Measurements from ENCODE around the gene CBR3. TPM values are rescaled to one million over a fixed set of nuclear protein-coding genes. Genes with fewer than 3 reads are reported as not detected.

The CBR3 gene
- total RNA-seq, 2 experiments from 2014 or later: 14.6 to 14.9 TPM

GRCh38 chr21:36167541-36167940, 32.7 kb downstream of the CBR3 start:
- H3K4me1 Mint-ChIP-seq: peaks cover 18% of the 10 kb centered on the region
- DNase-seq (no peak), ATAC-seq (ENCODE audit: low read depth) (no peak)
- no peaks in the 10 kb centered on the region for H3K27me3 Mint-ChIP-seq
- H3K27ac Mint-ChIP-seq: no peak overlapping the region
- no peaks in the 10 kb centered on the region for H3K9me3 Mint-ChIP-seq
- H3K4me3 Mint-ChIP-seq: no peak overlapping the region
- POLR2A ChIA-PET: no interaction called here
- peaks cover 23% of the 10 kb centered on the region for H3K36me3 Mint-ChIP-seq

GRCh38 chr21:36169470-36170128, 34.7 kb downstream of the CBR3 start:
- POLR2A ChIA-PET: no interaction called here
- Mint-ChIP-seq H3K27ac (no peak overlapping the region), H3K4me1 (peaks cover 13% of the 10 kb centered on the region), H3K4me3 (no peak overlapping the region), H3K27me3 (no peaks in the 10 kb centered on the region), H3K36me3 (peaks cover 20% of the 10 kb centered on the region), H3K9me3 (no peaks in the 10 kb centered on the region)
- no peak for DNase-seq
- ATAC-seq (ENCODE audit: low read depth): no peak

DNA sequence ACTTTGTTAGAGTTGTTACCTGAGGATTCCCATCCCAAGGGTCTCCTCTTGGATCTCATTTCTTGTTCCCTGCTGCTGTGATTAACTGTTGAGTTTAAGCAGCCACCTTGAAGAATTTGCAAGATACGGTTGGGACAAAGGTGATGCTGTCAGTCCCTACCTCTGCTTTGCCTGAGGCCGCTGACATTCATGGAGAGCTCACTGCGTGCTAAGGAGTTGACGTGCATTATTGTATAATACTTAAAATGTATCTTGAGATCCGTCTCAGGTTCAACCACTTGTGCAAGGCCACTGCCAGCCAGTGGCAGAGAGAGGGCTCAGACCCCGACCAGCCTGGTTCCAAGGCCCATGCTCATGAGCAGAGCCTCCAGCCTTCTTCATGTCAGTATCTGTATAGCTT, 35.9 kb downstream of the CBR3 start:
- Mint-ChIP-seq H3K36me3 (peaks cover 28% of the 10 kb centered on the region), H3K4me1 (peaks cover 20% of the 10 kb centered on the region), H3K9me3 (no peaks in the 10 kb centered on the region), H3K27me3 (no peaks in the 10 kb centered on the region), H3K27ac (no peak overlapping the region), H3K4me3 (no peak overlapping the region)
- ATAC-seq (ENCODE audit: low read depth): no peak
- no peak for DNase-seq
- POLR2A ChIA-PET: no interaction called here

- POLR2A ChIA-PET: interaction anchor here (3.1 kb wide), 1 partner anchor 15 kb away, joined by 23 read pairs; the partner anchor contains the start of gene DOP1B
- peaks cover 28% of the 10 kb centered on the region for H3K36me3 Mint-ChIP-seq
- no peak for DNase-seq
- no peaks in the 10 kb centered on the region for H3K9me3 Mint-ChIP-seq
- H3K4me1 Mint-ChIP-seq: peaks cover 22% of the 10 kb centered on the region
- no peak overlapping the region for H3K4me3 Mint-ChIP-seq
- no peak for ATAC-seq (ENCODE audit: low read depth)
- H3K27me3 Mint-ChIP-seq: no peaks in the 10 kb centered on the region
- no peak overlapping the region for H3K27ac Mint-ChIP-seq
Observed at GRCh38 chr21:36171336-36171735, 36.5 kb downstream of the CBR3 start.

GRCh38 chr21:36171741-36172331, 37.0 kb downstream of the CBR3 start:
- Mint-ChIP-seq H3K4me1 (peaks cover 22% of the 10 kb centered on the region), H3K27me3 (no peaks in the 10 kb centered on the region), H3K4me3 (no peak overlapping the region), H3K36me3 (peaks cover 27% of the 10 kb centered on the region), H3K27ac (peak overlapping the region; percentile 75), H3K9me3 (no peaks in the 10 kb centered on the region)
- ATAC-seq (ENCODE audit: low read depth): no peak
- POLR2A ChIA-PET: interaction anchor here (2.4 to 3.1 kb wide), 2 partner anchors 16 to 149 kb away, joined by 14 to 23 read pairs; partner anchors contain the start of genes DOP1B and MORC3
- no peak for DNase-seq

DNA sequence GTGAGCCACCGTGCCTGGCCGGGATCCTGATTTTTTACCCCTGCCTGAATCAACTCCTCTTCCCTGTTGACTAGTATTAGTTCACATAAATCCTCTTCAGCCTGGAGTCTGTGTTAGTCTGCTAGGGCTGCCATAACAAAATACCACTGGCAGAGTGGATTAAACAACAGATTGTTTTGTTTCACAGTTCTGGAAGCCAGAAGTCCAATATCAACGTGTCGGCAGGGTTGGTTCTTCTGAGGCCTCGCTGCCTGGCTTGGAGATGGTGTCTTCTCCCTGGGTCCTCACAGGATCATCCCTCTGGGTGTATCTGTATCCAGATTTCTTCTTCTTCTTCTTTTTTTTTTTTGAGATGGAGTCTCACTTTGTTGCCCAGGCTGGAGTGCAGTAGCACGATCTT, 39.9 kb downstream of the CBR3 start:
- Mint-ChIP-seq H3K4me1 (peaks cover 24% of the 10 kb centered on the region), H3K4me3 (no peak overlapping the region)

DNA sequence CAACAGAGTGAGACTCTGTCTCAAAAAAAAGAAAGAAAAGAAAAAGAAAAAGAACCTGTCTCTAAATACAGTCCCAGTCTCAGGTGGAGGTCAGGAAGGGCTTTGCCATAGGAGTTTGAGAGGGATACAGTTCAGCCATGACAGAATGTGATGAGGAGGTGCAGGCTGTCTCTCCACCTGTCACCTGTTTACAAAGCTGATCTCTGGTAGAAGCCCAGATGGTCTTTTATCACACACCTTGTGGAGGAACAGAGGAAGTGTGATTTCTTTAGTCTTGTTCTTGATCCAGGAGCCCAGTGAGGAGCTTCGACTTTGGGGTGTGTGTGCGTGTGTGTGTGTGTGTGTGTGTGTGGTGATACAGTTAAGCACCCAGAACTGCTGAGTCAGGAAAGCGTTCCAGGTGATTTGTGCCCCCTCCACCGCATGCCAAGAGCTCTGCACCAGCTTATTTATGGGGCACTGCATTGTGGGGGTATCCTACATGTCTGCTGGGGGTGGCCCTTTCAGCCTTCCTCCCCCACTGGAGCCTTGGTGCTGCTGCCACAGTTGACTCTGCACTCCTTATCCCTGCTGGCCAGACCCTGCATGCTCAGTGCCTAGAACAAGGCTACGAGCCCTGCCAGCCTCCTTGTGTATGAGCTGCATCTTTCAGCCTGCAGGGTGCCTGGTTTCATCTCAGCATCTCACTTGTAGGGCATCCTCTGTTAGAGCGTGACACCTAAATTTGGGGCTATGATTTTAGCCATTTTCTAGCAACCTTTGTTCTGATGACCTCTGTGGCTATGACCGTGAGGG, 41.1 kb downstream of the CBR3 start:
- no peak overlapping the region for H3K4me3 Mint-ChIP-seq
- no peaks in the 10 kb centered on the region for H3K27me3 Mint-ChIP-seq
- POLR2A ChIA-PET: interaction anchor here (0.7 to 1.1 kb wide), 2 partner anchors 19 to 122 kb away, joined by 3 read pairs; partner anchors contain the start of gene DOP1B
- DNase-seq: no peak
- peaks cover 22% of the 10 kb centered on the region for H3K4me1 Mint-ChIP-seq
- H3K36me3 Mint-ChIP-seq: peaks cover 23% of the 10 kb centered on the region
- no peaks in the 10 kb centered on the region for H3K9me3 Mint-ChIP-seq
- ATAC-seq (ENCODE audit: low read depth): no peak
- peak overlapping the region; percentile 56 for H3K27ac Mint-ChIP-seq

More for the DNA sequence above, 39.9 kb downstream of the CBR3 start:
- ATAC-seq (ENCODE audit: low read depth) (no peak), DNase-seq (no peak)
- Mint-ChIP-seq H3K36me3 (peaks cover 22% of the 10 kb centered on the region), H3K9me3 (no peaks in the 10 kb centered on the region), H3K27me3 (no peaks in the 10 kb centered on the region), H3K27ac (peak overlapping the region; percentile 56)
- POLR2A ChIA-PET: interaction anchor here (0.7 to 2.0 kb wide), 3 partner anchors 22 to 32 kb away, joined by 3 to 7 read pairs (median 6); no protein-coding TSS in a partner anchor

GRCh38 chr21:36178349-36178748, 43.5 kb downstream of the CBR3 start:
- H3K9me3 Mint-ChIP-seq: no peaks in the 10 kb centered on the region
- H3K27ac Mint-ChIP-seq: no peak overlapping the region
- POLR2A ChIA-PET: interaction anchor here (1.1 kb wide), 1 partner anchor 142 kb away, joined by 4 read pairs; the partner anchor contains the start of gene MORC3
- no peaks in the 10 kb centered on the region for H3K27me3 Mint-ChIP-seq
- H3K36me3 Mint-ChIP-seq: peaks cover 21% of the 10 kb centered on the region
- DNase-seq (no peak), ATAC-seq (ENCODE audit: low read depth) (no peak)
- no peak overlapping the region for H3K4me3 Mint-ChIP-seq
- peaks cover 16% of the 10 kb centered on the region for H3K4me1 Mint-ChIP-seq

GRCh38 chr21:36179145-36179544, 44.3 kb downstream of the CBR3 start:
- H3K27ac Mint-ChIP-seq: no peak overlapping the region
- POLR2A ChIA-PET: no interaction called here
- H3K4me1 Mint-ChIP-seq: peaks cover 13% of the 10 kb centered on the region
- ATAC-seq (ENCODE audit: low read depth) (no peak), DNase-seq (no peak)
- H3K36me3 Mint-ChIP-seq: peaks cover 21% of the 10 kb centered on the region
- H3K4me3 Mint-ChIP-seq: no peak overlapping the region
- no peaks in the 10 kb centered on the region for H3K9me3 Mint-ChIP-seq
- H3K27me3 Mint-ChIP-seq: no peaks in the 10 kb centered on the region

DNA sequence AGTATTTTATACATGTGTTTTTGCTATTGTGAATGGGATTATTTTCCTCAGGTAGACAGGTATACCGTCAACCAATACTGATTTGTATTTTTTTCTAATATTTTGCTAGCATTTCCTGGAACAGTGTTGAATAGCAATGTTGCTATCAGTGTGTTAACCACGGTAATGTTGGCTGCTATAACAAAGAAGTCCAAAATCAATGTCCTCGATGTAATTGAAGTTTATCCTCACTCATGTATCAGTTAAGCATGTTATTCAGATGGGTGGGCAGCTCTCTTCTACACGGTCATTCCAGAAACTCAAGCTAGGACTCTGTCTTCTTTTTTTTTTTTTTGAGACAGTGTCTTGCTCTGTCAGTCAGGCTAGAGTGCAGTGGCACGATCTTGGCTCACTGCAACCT, 46.1 kb downstream of the CBR3 start:
- DNase-seq: no peak
- Mint-ChIP-seq H3K9me3 (no peaks in the 10 kb centered on the region), H3K4me3 (no peak overlapping the region), H3K27ac (no peak overlapping the region), H3K4me1 (peaks cover 8% of the 10 kb centered on the region), H3K36me3 (peaks cover 10% of the 10 kb centered on the region), H3K27me3 (no peaks in the 10 kb centered on the region)
- no peak for ATAC-seq (ENCODE audit: low read depth)
- POLR2A ChIA-PET: no interaction called here

- Mint-ChIP-seq H3K27ac (no peak overlapping the region), H3K36me3 (peaks cover 12% of the 10 kb centered on the region), H3K4me1 (peaks cover 7% of the 10 kb centered on the region), H3K27me3 (no peaks in the 10 kb centered on the region), H3K9me3 (no peaks in the 10 kb centered on the region), H3K4me3 (no peak overlapping the region)
- ATAC-seq (ENCODE audit: low read depth): no peak
- POLR2A ChIA-PET: no interaction called here
- no peak for DNase-seq
Observed at GRCh38 chr21:36183144-36183795, 48.4 kb downstream of the CBR3 start.

GRCh38 chr21:36184545-36184944, 49.7 kb downstream of the CBR3 start:
- Mint-ChIP-seq H3K27me3 (no peaks in the 10 kb centered on the region), H3K27ac (no peak overlapping the region), H3K36me3 (peaks cover 8% of the 10 kb centered on the region), H3K9me3 (no peaks in the 10 kb centered on the region), H3K4me3 (no peak overlapping the region), H3K4me1 (peaks cover 9% of the 10 kb centered on the region)
- DNase-seq (no peak), ATAC-seq (ENCODE audit: low read depth) (no peak)
- POLR2A ChIA-PET: interaction anchor here (1.2 kb wide), 1 partner anchor 136 kb away, joined by 3 read pairs; the partner anchor contains the start of gene MORC3

DNA sequence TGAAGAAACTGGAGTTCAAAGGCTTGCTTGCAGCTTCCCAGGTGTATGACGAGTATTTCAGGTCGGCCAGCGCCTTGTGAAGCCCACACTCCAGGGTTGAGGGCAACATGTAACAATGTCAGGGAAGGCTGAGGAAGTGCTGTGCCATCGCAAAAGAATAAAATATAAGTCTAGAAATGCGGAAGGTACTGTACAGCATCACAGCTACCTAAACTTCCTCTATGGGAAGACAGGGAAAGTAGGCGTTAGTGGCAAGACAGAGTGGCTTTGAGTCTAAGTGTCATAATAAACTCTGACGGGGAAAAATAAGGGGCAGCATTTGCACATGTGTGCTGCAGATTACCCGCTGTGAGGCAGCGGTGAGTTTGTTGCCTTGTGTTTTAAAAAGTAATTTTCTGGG, 50.6 kb downstream of the CBR3 start:
- peaks cover 8% of the 10 kb centered on the region for H3K36me3 Mint-ChIP-seq
- no peak for DNase-seq
- no peak overlapping the region for H3K4me3 Mint-ChIP-seq
- no peaks in the 10 kb centered on the region for H3K9me3 Mint-ChIP-seq
- H3K27me3 Mint-ChIP-seq: no peaks in the 10 kb centered on the region
- POLR2A ChIA-PET: interaction anchor here (0.6 to 1.2 kb wide), 2 partner anchors 135 to 201 kb away, joined by 3 read pairs; partner anchors contain the start of gene MORC3
- peaks cover 9% of the 10 kb centered on the region for H3K4me1 Mint-ChIP-seq
- H3K27ac Mint-ChIP-seq: no peak overlapping the region
- ATAC-seq (ENCODE audit: low read depth): no peak
